Duodenal mucosa (tissue), 2 donors: Measurements from ENCODE around the gene NEK1.

Experiments
- H3K27ac ChIP-seq: one replicate; pipeline ENCODE4 v1.7.0; 2013; ENCODE audit warnings: low read depth, low read length
- H3K27me3 ChIP-seq, 2 donors: one replicate each; pipeline ENCODE4 v1.7.0; 2013; ENCODE audit warnings: low read length in 2 of 2, control low read depth in 1 of 2; ENCODE audit not compliant: insufficient read depth in 2 of 2, control insufficient read depth in 1 of 2
- H3K36me3 ChIP-seq, 2 donors: one replicate each; pipeline ENCODE4 v1.7.0; 2013; ENCODE audit warnings: low read length in 2 of 2, control low read depth in 1 of 2; ENCODE audit not compliant: insufficient read depth in 2 of 2, control insufficient read depth in 1 of 2
- H3K4me1 ChIP-seq, 2 donors: one replicate each; pipeline ENCODE4 v1.7.0; 2013; ENCODE audit warnings: low read length in 2 of 2, control low read depth in 1 of 2; ENCODE audit not compliant: insufficient read depth in 2 of 2, control insufficient read depth in 1 of 2
- H3K4me3 ChIP-seq, 2 donors: one replicate each; pipeline ENCODE4 v1.7.0; 2013; ENCODE audit warnings: low read length in 2 of 2, low read depth in 1 of 2
- H3K9ac ChIP-seq, 2 donors: one replicate each; pipeline ENCODE4 v1.7.0; 2013; ENCODE audit warnings: low read length in 2 of 2, low read depth in 1 of 2
- H3K9me3 ChIP-seq, 2 donors: one replicate each; pipeline ENCODE4 v1.7.0; 2013; ENCODE audit warnings: low read length in 2 of 2, control low read depth in 1 of 2; ENCODE audit not compliant: control insufficient read depth in 1 of 2

NEK1 gene

GRCh38 chr4:169352360-169352759, 260.0 kb downstream of the NEK1 start:
- Histone ChIP-seq H3K27me3 (no peaks in the 10 kb centered on the region), H3K4me3 (no peak overlapping the region), H3K27ac (no peak overlapping the region), H3K4me1 (no peaks in the 10 kb centered on the region), H3K9ac (no peak overlapping the region), H3K9me3 (no peaks in the 10 kb centered on the region), H3K36me3 (no peaks in the 10 kb centered on the region)

- Histone ChIP-seq H3K36me3 (no peaks in the 10 kb centered on the region), H3K9ac (no peak overlapping the region), H3K4me3 (no peak overlapping the region), H3K4me1 (no peaks in the 10 kb centered on the region), H3K9me3 (no peaks in the 10 kb centered on the region), H3K27ac (no peak overlapping the region), H3K27me3 (no peaks in the 10 kb centered on the region)
Measured at GRCh38 chr4:169351872-169352271, 260.5 kb downstream of the NEK1 start.

- no peaks in the 10 kb centered on the region for H3K36me3 ChIP-seq
- no peak overlapping the region for H3K4me3 ChIP-seq
- no peaks in the 10 kb centered on the region for H3K9me3 ChIP-seq
- no peak overlapping the region for H3K9ac ChIP-seq
- H3K27me3 ChIP-seq: no peaks in the 10 kb centered on the region
- no peak overlapping the region for H3K27ac ChIP-seq
- H3K4me1 ChIP-seq: no peaks in the 10 kb centered on the region
Measured at GRCh38 chr4:169348541-169348940, 263.8 kb downstream of the NEK1 start.

- Histone ChIP-seq H3K9ac (no peak overlapping the region), H3K27ac (no peak overlapping the region), H3K4me1 (no peaks in the 10 kb centered on the region), H3K36me3 (no peaks in the 10 kb centered on the region), H3K27me3 (no peaks in the 10 kb centered on the region), H3K4me3 (no peak overlapping the region), H3K9me3 (no peaks in the 10 kb centered on the region)
Measured at GRCh38 chr4:169346840-169347239, 265.5 kb downstream of the NEK1 start.

- H3K27ac ChIP-seq: no peak overlapping the region
- no peak overlapping the region for H3K9ac ChIP-seq
- no peaks in the 10 kb centered on the region for H3K36me3 ChIP-seq
- no peaks in the 10 kb centered on the region for H3K4me1 ChIP-seq
- no peaks in the 10 kb centered on the region for H3K27me3 ChIP-seq
- H3K4me3 ChIP-seq: no peak overlapping the region
- H3K9me3 ChIP-seq: no peaks in the 10 kb centered on the region
Measured at GRCh38 chr4:169345316-169345721, 267.1 kb downstream of the NEK1 start.
